ENCODE results near the gene KBTBD13.

Gene KBTBD13

DNA sequence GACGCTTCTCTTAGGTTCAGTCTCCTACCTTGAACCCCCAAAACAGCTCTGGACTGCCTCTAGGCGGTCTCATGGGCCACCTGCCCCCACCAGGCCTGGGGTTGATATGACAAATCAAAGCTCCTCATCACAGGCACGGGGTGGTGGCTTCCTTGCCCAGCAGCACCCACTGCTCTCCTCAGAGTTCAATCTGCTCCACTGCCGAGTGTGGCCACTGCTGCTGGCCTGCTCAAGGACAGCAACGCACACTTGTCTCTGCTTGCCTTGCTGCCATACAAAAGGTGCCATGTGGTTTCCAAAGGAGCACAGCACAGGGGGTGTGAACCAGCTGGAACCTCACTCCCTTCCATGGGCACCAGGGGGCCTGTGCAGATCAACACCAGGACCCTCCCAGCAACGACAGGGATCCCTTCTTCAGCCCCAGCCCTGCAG is 10.2 kb downstream of the KBTBD13 start:
- TF ChIP-seq REST (IDR thresholded peaks at IDR 0.05; ENCODE audit: insufficient read depth in 1 of 2, low read depth in 2 of 2, low read length in 2 of 2) (no peak), POLR2AphosphoS5 (IDR thresholded peaks at IDR 0.05; ENCODE audit: low read depth, low read length) (no peak), TAF1 (IDR thresholded peaks at IDR 0.05; ENCODE audit: borderline replicate concordance, insufficient read depth, low read length) (no peak), SIN3A (IDR thresholded peaks at IDR 0.05; ENCODE audit: borderline replicate concordance, insufficient read depth, low read length) (no peak), FOXP2 (optimal IDR thresholded peaks at IDR 0.05; ENCODE audit: borderline replicate concordance, extremely low read depth, extremely low read length, insufficient read depth) (no peak)

GRCh38 chr15:65087411-65087810 is 10.9 kb downstream of the KBTBD13 start:
- TF ChIP-seq SIN3A (IDR thresholded peaks at IDR 0.05; ENCODE audit: borderline replicate concordance, insufficient read depth, low read length) = no peak
- TF ChIP-seq FOXP2 (optimal IDR thresholded peaks at IDR 0.05; ENCODE audit: borderline replicate concordance, extremely low read depth, extremely low read length, insufficient read depth) = no peak
- no peak for TF ChIP-seq TAF1 (IDR thresholded peaks at IDR 0.05; ENCODE audit: borderline replicate concordance, insufficient read depth, low read length)
- TF ChIP-seq REST (IDR thresholded peaks at IDR 0.05; ENCODE audit: insufficient read depth in 1 of 2, low read depth in 2 of 2, low read length in 2 of 2) = no peak
- TF ChIP-seq POLR2AphosphoS5 (IDR thresholded peaks at IDR 0.05; ENCODE audit: low read depth, low read length) = no peak

DNA sequence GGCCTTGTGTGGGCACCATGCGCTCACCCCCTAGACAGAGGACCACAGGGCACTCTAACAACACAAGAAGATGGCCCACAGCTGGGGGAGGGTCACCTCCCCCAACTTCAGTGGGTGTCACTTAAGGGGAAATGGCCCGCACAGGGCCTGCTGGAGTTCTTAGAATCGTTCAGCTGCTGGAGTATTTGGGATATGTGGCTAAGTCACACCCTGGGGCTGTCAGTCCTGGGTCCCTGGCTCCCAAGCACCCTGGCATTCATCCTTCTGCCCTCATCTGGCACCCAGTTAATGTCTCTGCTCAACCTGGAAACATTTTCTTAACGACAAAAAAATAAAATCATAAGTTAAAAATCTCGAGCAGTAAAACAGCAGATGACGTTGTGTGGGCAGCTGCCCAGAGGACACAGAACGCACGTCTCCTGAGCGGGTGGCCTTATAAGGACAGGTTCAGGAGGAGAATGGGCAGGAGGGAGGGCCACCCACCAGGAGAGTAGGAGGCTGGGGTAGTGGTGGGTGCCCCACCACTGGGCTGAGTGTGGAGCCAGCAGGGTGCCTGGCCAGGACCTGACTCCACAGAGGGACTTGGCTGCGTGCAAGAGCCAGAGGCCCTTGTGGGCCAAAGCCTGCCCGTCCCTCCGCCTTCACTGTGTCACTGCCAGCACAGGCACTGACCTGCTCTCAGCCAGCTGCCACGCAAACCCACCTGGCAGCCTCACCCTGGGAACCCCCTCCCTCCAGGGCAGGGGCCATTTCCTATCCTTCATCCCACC is 11.5 kb downstream of the KBTBD13 start:
- TF ChIP-seq REST (IDR thresholded peaks at IDR 0.05; ENCODE audit: insufficient read depth in 1 of 2, low read depth in 2 of 2, low read length in 2 of 2) (no peak), FOXP2 (optimal IDR thresholded peaks at IDR 0.05; ENCODE audit: borderline replicate concordance, extremely low read depth, extremely low read length, insufficient read depth) (no peak), POLR2AphosphoS5 (IDR thresholded peaks at IDR 0.05; ENCODE audit: low read depth, low read length) (no peak), TAF1 (IDR thresholded peaks at IDR 0.05; ENCODE audit: borderline replicate concordance, insufficient read depth, low read length) (no peak), SIN3A (IDR thresholded peaks at IDR 0.05; ENCODE audit: borderline replicate concordance, insufficient read depth, low read length) (no peak)

DNA sequence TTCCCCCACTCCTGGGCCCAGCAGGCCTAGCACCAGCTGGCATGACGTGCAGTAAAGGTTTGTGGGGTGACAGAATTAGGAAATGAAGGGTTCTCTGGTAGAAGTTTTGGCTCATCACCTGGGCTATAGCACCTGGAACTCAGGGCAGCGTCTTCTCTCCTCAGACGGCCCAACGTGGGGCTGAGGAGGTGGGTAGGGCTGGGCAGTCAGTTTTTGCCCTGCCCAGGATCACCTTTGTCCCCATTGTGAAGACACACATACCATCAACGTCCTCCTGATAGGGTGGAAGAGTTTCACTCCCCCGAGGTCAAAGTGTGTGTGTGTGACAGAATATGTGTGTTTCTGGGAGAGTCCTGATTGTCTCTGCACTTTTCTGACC is 12.1 kb downstream of the KBTBD13 start:
- TF ChIP-seq POLR2AphosphoS5 (IDR thresholded peaks at IDR 0.05; ENCODE audit: low read depth, low read length) (no peak), TAF1 (IDR thresholded peaks at IDR 0.05; ENCODE audit: borderline replicate concordance, insufficient read depth, low read length) (no peak), REST (IDR thresholded peaks at IDR 0.05; ENCODE audit: insufficient read depth in 1 of 2, low read depth in 2 of 2, low read length in 2 of 2) (no peak), FOXP2 (optimal IDR thresholded peaks at IDR 0.05; ENCODE audit: borderline replicate concordance, extremely low read depth, extremely low read length, insufficient read depth) (no peak), SIN3A (IDR thresholded peaks at IDR 0.05; ENCODE audit: borderline replicate concordance, insufficient read depth, low read length) (no peak)

All from PFSK-1 (cell line).